ENCODE results near the gene RAPGEF4. TPM values are rescaled to one million over a fixed set of nuclear protein-coding genes. Genes with fewer than 3 reads are reported as not detected.
A peak's percentile ranks its signal among the peaks of the same experiment; 100 is the strongest.

Gene RAPGEF4
- total and polyA plus RNA-seq, 2 of the 13 experiments (the other 11 are each of a cell fraction or from before 2014, with no cell fraction given), result 0.78 to 0.91 TPM

DNA sequence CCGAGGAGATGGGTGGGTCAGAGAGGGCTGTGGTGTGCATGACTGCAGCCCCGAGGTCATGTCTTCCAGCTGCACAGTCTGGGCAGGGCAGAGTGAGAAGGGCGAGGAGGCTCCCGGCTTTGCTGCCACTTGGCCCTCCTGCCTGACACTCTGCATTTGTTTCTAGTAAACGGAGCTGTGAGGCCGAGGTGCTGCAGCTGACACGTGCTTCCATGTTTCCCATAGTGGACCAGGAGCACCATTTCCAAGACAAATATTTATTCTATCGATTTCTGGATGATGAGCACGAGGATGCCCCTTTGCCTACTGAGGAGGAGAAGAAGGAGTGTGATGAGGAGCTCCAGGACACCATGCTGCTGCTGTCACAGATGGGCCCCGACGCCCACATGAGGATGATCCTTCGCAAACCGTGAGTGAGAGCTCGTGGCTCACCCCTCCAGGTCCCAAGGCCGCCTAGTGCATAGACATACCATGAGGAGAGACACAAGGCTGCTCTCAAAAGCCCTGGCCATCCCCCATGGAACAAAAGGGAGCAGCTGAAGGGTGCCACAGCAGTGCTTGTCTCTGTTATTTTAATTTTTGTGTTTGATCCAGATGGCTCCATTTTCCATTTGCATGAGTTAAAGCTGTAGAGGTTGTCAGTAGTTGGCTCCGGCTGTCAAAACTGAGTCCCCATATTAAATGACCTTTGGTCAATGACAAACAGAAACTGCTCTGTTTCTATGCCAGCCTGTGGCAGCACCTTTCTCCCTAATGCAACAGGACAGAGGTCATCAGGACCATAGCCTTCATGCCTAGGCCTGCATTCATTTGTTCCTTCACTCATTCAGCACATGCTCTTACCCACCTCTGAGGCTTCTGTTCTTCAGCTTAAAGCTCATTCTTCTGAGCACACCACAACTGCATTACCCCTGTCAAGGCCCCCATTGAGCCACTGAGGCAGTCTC, 231.7 kb downstream of the RAPGEF4 start (continued):
- no peak for TF ChIP-seq RFX1 (IDR thresholded peaks at IDR 0.05)
- TF ChIP-seq, protein P1, sequence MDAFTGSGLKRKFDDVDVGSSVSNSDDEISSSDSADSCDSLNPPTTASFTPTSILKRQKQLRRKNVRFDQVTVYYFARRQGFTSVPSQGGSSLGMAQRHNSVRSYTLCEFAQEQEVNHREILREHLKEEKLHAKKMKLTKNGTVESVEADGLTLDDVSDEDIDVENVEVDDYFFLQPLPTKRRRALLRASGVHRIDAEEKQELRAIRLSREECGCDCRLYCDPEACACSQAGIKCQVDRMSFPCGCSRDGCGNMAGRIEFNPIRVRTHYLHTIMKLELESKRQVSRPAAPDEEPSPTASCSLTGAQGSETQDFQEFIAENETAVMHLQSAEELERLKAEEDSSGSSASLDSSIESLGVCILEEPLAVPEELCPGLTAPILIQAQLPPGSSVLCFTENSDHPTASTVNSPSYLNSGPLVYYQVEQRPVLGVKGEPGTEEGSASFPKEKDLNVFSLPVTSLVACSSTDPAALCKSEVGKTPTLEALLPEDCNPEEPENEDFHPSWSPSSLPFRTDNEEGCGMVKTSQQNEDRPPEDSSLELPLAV (CRISPR knock-in tag; conservative IDR thresholded peaks at IDR 0.05; ENCODE audit: low read depth), result no peak
- no peak for TF ChIP-seq TMF1 (CRISPR knock-in tag; IDR thresholded peaks at IDR 0.05; ENCODE audit: low read depth)
- TF ChIP-seq, protein P2, sequence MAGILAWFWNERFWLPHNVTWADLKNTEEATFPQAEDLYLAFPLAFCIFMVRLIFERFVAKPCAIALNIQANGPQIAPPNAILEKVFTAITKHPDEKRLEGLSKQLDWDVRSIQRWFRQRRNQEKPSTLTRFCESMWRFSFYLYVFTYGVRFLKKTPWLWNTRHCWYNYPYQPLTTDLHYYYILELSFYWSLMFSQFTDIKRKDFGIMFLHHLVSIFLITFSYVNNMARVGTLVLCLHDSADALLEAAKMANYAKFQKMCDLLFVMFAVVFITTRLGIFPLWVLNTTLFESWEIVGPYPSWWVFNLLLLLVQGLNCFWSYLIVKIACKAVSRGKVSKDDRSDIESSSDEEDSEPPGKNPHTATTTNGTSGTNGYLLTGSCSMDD (CRISPR knock-in tag; IDR thresholded peaks at IDR 0.05), result no peak
- TF ChIP-seq ZNF383 (CRISPR knock-in tag; IDR thresholded peaks at IDR 0.05; ENCODE audit: borderline replicate concordance), result no peak
- no peak for TF ChIP-seq ZNF850 (CRISPR knock-in tag; conservative IDR thresholded peaks at IDR 0.05)
- TF ChIP-seq POLR2AphosphoS5 (IDR thresholded peaks at IDR 0.05; ENCODE audit: low read depth, low read length), result no peak
- TF ChIP-seq, protein P3, sequence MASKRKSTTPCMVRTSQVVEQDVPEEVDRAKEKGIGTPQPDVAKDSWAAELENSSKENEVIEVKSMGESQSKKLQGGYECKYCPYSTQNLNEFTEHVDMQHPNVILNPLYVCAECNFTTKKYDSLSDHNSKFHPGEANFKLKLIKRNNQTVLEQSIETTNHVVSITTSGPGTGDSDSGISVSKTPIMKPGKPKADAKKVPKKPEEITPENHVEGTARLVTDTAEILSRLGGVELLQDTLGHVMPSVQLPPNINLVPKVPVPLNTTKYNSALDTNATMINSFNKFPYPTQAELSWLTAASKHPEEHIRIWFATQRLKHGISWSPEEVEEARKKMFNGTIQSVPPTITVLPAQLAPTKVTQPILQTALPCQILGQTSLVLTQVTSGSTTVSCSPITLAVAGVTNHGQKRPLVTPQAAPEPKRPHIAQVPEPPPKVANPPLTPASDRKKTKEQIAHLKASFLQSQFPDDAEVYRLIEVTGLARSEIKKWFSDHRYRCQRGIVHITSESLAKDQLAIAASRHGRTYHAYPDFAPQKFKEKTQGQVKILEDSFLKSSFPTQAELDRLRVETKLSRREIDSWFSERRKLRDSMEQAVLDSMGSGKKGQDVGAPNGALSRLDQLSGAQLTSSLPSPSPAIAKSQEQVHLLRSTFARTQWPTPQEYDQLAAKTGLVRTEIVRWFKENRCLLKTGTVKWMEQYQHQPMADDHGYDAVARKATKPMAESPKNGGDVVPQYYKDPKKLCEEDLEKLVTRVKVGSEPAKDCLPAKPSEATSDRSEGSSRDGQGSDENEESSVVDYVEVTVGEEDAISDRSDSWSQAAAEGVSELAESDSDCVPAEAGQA (IDR thresholded peaks at IDR 0.05; ENCODE audit: low read depth), result no peak
- TF ChIP-seq, protein P3 (CRISPR knock-in tag; IDR thresholded peaks at IDR 0.05; ENCODE audit: borderline replicate concordance), result 0 out of 2 replicates have a peak, but pooled peaks have one; percentile 38
- no peak for TF ChIP-seq SP140L (CRISPR knock-in tag; IDR thresholded peaks at IDR 0.05; ENCODE audit: borderline replicate concordance)
- no peak for TF ChIP-seq SNAPC2 (CRISPR knock-in tag; IDR thresholded peaks at IDR 0.05)
- TF ChIP-seq, protein P4, sequence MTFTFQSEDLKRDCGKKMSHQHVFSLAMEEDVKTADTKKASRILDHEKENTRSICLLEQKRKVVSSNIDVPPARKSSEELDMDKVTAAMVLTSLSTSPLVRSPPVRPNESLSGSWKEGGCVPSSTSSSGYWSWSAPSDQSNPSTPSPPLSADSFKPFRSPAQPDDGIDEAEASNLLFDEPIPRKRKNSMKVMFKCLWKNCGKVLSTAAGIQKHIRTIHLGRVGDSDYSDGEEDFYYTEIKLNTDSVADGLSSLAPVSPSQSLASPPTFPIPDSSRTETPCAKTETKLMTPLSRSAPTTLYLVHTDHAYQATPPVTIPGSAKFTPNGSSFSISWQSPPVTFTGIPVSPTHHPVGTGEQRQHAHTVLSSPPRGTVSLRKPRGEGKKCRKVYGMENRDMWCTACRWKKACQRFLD (CRISPR knock-in tag; IDR thresholded peaks at IDR 0.05; ENCODE audit: borderline replicate concordance), result no peak

Measured in HepG2 (cell line).